A549 (cell line): ENCODE measurements around the gene ALPG. TPM values are rescaled to one million over a fixed set of nuclear protein-coding genes. Genes with fewer than 3 reads are reported as not detected.

ENCODE experiments used
- ATAC-seq, 2 experiments: fragments of 200-7000 bp in 1 of 2; fragments of >200 bp in 1 of 2; cut with Nextera tagmentation in 1 of 2; cut with Tn5 transposase in 1 of 2; 3 replicates each; pipeline versions ENCODE4 v1.8.0 to v1.9.1; 2018 to 2020; ENCODE audit warnings: mild to moderate bottlenecking in 1 of 2, moderate library complexity in 1 of 2
- CTCF ChIA-PET: fragments of 300-600 bp; sonication (Branson Sonifier 250); formaldehyde crosslinking; extraction: SDS; loops from one replicate; lab custom pipeline; 2021; ENCODE audit warnings: antibody characterized with exemption, inconsistent platforms; lab: Yijun Ruan, JAX
- POLR2A ChIA-PET: fragments of 350-600 bp; formaldehyde crosslinking; extraction: SDS; loops from one replicate; lab custom pipeline; 2021; ENCODE audit warnings: antibody characterized with exemption, inconsistent platforms; lab: Yijun Ruan, JAX
- DNase-seq, 2 experiments: peaks; one replicate each; pipeline versions ENCODE4 v3.0.0 to v3.0.0-alpha.2; 2011 to 2016; ENCODE audit warnings: low read depth in 1 of 2, low spot score in 1 of 2
- FAIRE-seq: peaks from 2 replicates; lab custom pipeline; 2011; peaks lifted over from hg19 to GRCh38; lab: Jason Lieb, UNC
- H3K27ac ChIP-seq, 2 experiments: fragments of >200 bp; sonication (Bioruptor Twin); formaldehyde crosslinking; 3 replicates each; pipeline ENCODE4 v1.5.1; 2016 to 2017
- H3K4me1 ChIP-seq: fragments of >200 bp; sonication (Bioruptor Twin); formaldehyde crosslinking; 3 replicates; pipeline ENCODE4 v1.6.1; 2016
- H3K4me2 ChIP-seq: fragments of >200 bp; sonication (Bioruptor Twin); formaldehyde crosslinking; 3 replicates; pipeline ENCODE4 v1.6.1; 2016
- H3K4me3 ChIP-seq: fragments of >200 bp; sonication (Bioruptor Twin); formaldehyde crosslinking; 3 replicates; pipeline ENCODE4 v1.5.1; 2016
- H3K9me3 ChIP-seq: fragments of >200 bp; sonication (Bioruptor Twin); formaldehyde crosslinking; 3 replicates; pipeline ENCODE4 v1.6.1; 2016
- ATOH8 ChIP-seq: fragments of 250-450 bp; sonication (Bioruptor Pico); IDR thresholded peaks from 2 replicates; pipeline ENCODE4 v1.5.0; 2020; ENCODE audit warnings: low read depth, mild to moderate bottlenecking, moderate library complexity
- CTCF ChIP-seq: fragments of >200 bp; sonication (Bioruptor Twin); formaldehyde crosslinking; IDR thresholded peaks from 3 replicates; pipeline ENCODE4 v1.5.1; 2016
- E2F6 ChIP-seq: IDR thresholded peaks from 2 replicates; pipeline ENCODE4 v1.6.1; 2012; ENCODE audit warnings: low read depth, borderline replicate concordance
- ELK1 ChIP-seq: fragments of 150-350 bp; IDR thresholded peaks from 2 replicates; pipeline ENCODE4 v1.6.1; 2014; ENCODE audit warnings: low read depth, mild to moderate bottlenecking, low read length
- FOSB ChIP-seq: fragments of 250-450 bp; sonication (Bioruptor Pico); IDR thresholded peaks from 2 replicates; pipeline ENCODE4 v1.5.0; 2020; ENCODE audit warnings: mild to moderate bottlenecking, moderate library complexity
- HES2 ChIP-seq: fragments of >200 bp; sonication (Bioruptor Twin); formaldehyde crosslinking; IDR thresholded peaks from 2 replicates; pipeline ENCODE4 v1.6.1; 2016
- HMGXB4 ChIP-seq: fragments of 250-450 bp; sonication (Bioruptor Pico); IDR thresholded peaks from 2 replicates; pipeline ENCODE4 v1.5.0; 2021; ENCODE audit warnings: mild to moderate bottlenecking, moderate library complexity, borderline replicate concordance
- MAFK ChIP-seq: fragments of 450-650 bp; IDR thresholded peaks from 2 replicates; pipeline ENCODE4 v1.6.1; 2014; ENCODE audit not compliant: partially characterized antibody
- MYC ChIP-seq: IDR thresholded peaks from 2 replicates; pipeline ENCODE4 v1.6.1; 2012; ENCODE audit warnings: mild to moderate bottlenecking, inconsistent platforms, low read length, improper control_type of control experiment, borderline replicate concordance
- NFE2L2 ChIP-seq: fragments of 150-350 bp; conservative IDR thresholded peaks from 2 replicates; pipeline ENCODE4 v1.6.1; 2014; ENCODE audit warnings: low read length
- NR3C1 ChIP-seq: fragments of >200 bp; sonication (Bioruptor Twin); formaldehyde crosslinking; IDR thresholded peaks from 3 replicates; pipeline ENCODE4 v1.6.1; 2017
- PBX3 ChIP-seq: IDR thresholded peaks from 2 replicates; pipeline ENCODE4 v1.6.1; 2012
- RCOR1 ChIP-seq: fragments of 150-350 bp; IDR thresholded peaks from 2 replicates; pipeline ENCODE4 v1.6.1; 2014; ENCODE audit warnings: antibody characterized with exemption, low read length, low read depth
- RNF2 ChIP-seq: fragments of 200-600 bp; sonication (generic); IDR thresholded peaks from 2 replicates; pipeline ENCODE4 v1.6.1; 2016; ENCODE audit warnings: low read depth, mild to moderate bottlenecking, antibody characterized with exemption, moderate library complexity, borderline replicate concordance
- TFCP2L1 ChIP-seq: fragments of 250-450 bp; sonication (Bioruptor Pico); IDR thresholded peaks from 2 replicates; pipeline ENCODE4 v1.5.0; 2021; ENCODE audit warnings: mild to moderate bottlenecking
- ZFP36 ChIP-seq: fragments of 450-650 bp; IDR thresholded peaks from 2 replicates; pipeline ENCODE4 v1.6.1; 2014; ENCODE audit warnings: borderline replicate concordance; ENCODE audit not compliant: partially characterized antibody
- ZNF302 ChIP-seq: fragments of 250-450 bp; sonication (Bioruptor Pico); IDR thresholded peaks from 2 replicates; pipeline ENCODE4 v1.9.0; 2021; ENCODE audit warnings: inconsistent platforms, mild to moderate bottlenecking, moderate library complexity
- WGBS: methylation state at CpG from one replicate; pipeline ENCODE4 v1.1.6; 2017; ENCODE audit errors: missing lambda C conversion rate; 5-methylcytosine and 5-hydroxymethylcytosine counted together
- polyA plus RNA-seq, 4 experiments: library from polyadenylated mRNA; depleted of rRNA in 3 of 4; stranded (reverse); fragments of >200 nt; fragmentation: RNase III in 1 of 4; extraction: RNeasy Plus Mini Kit Qiagen cat#74134 plus additional on column Dnase treatment in 1 of 4; gene quantifications; 2 replicates in 3 of 4; 3 replicates in 1 of 4; pipeline ENCODE4 v1.2.3, GENCODE V29; 2011 to 2017

ALPG gene
- polyA plus RNA-seq, 2 of the 4 experiments (the other 2 are of a cell fraction): 0.04 to 0.18 TPM

GRCh38 chr2:232434091-232434490 is 27.4 kb downstream of the ALPG start:
- ChIA-PET POLR2A (no interaction called here), CTCF (interaction anchor here (1.0 to 1.9 kb wide), 8 partner anchors 13 to 540 kb away, joined by 3 to 8 read pairs (median 3); no protein-coding TSS in a partner anchor)
- Histone ChIP-seq H3K4me1 (no peaks in the 10 kb centered on the region), H3K9me3 (no peaks in the 10 kb centered on the region), H3K4me2 (no peak overlapping the region), H3K4me3 (no peak overlapping the region), H3K27ac (no peak overlapping the region)
- TF ChIP-seq PBX3: no peak
- TF ChIP-seq TFCP2L1 (CRISPR knock-in tag): no peak
- TF ChIP-seq HES2: no peak
- TF ChIP-seq RNF2: no peak
- no peak for TF ChIP-seq ATOH8 (CRISPR knock-in tag)
- TF ChIP-seq ZNF302 (CRISPR knock-in tag): no peak
- TF ChIP-seq MYC: no peak
- no peak for TF ChIP-seq ELK1
- no peak for TF ChIP-seq FOSB (CRISPR knock-in tag)
- no peak for TF ChIP-seq NFE2L2
- TF ChIP-seq ZFP36: no peak
- no peak for TF ChIP-seq NR3C1
- no peak for TF ChIP-seq E2F6
- no peak for TF ChIP-seq MAFK
- TF ChIP-seq RCOR1: no peak
- no peak for TF ChIP-seq CTCF
- TF ChIP-seq HMGXB4 (CRISPR knock-in tag): no peak
- DNase-seq (no peak), FAIRE-seq (no peak), ATAC-seq (no peak)
- 86% methylated on average over 6 of the region's 9 CpGs for WGBS
